Peyer's patch (tissue), 4 donors: ENCODE measurements around the gene MTHFSD.

Source experiments
- CTCF ChIP-seq, 6 experiments: fragments of 450-650 bp in 4 of 6; fragments of 200-600 bp in 2 of 6; sonication (generic) in 1 of 6; IDR thresholded peaks; one replicate each; pipeline ENCODE4 v1.5.1; 2017 to 2019; ENCODE audit warnings: antibody characterized with exemption in 6 of 6, mild to moderate bottlenecking in 3 of 6, moderate library complexity in 1 of 6
- POLR2A ChIP-seq, 2 donors: fragments of 450-650 bp; IDR thresholded peaks; one replicate each; pipeline ENCODE4 v1.5.1; 2017; ENCODE audit warnings: antibody characterized with exemption in 2 of 2, mild to moderate bottlenecking in 2 of 2, moderate library complexity in 2 of 2

DNA sequence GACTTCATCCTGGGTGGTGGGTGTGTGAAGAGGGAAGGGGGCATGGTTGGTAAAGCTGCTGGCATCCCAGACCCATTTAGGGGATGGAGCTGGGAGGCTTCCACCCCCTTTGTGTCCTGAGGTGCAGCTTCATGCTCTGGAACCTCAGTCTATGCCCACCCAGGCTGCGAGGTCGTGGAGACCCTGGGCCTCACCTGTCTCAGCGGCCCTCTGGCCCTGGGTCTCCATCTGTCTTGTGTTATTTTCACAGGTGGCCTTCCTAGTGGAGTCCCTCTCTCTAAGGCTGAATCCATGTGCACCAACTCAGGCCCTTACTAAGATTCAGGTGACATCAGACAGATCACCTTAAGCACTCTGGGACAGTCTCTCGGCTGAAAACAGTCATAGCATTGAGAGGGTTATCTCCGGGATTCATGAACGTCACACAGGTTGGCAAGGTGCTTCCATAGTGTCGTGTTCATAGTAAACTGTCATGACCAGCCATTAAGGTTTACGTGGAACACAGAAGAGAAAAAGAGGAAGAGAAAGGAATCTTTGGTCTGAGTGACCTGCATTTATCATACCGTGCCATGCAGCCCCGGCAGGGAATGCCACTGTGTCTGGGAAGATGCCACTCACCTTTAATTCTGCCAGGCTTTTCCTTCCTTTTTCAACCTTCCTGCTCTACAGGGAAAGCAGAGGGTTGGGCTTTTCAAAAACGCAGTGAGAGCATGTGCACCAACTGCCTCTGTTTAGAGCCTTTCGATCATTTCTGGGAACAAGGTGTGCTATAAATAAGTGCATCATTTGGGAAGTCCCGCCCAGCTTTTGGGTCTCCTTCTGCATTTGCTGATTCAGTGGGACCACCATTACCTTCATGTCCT lies 18.8 kb upstream of the MTHFSD start:
- TF ChIP-seq CTCF (IDR thresholded peaks at IDR 0.05) (no peak), POLR2A (IDR thresholded peaks at IDR 0.05) (no peak)
